Measurements from ENCODE around the gene ADAMTS13. TPM values are rescaled to one million over a fixed set of nuclear protein-coding genes. Genes with fewer than 3 reads are reported as not detected.

Gene ADAMTS13
- 2.4 and 6.1 TPM in 2 replicates for total RNA-seq (ENCODE audit: low replicate concordance)

DNA sequence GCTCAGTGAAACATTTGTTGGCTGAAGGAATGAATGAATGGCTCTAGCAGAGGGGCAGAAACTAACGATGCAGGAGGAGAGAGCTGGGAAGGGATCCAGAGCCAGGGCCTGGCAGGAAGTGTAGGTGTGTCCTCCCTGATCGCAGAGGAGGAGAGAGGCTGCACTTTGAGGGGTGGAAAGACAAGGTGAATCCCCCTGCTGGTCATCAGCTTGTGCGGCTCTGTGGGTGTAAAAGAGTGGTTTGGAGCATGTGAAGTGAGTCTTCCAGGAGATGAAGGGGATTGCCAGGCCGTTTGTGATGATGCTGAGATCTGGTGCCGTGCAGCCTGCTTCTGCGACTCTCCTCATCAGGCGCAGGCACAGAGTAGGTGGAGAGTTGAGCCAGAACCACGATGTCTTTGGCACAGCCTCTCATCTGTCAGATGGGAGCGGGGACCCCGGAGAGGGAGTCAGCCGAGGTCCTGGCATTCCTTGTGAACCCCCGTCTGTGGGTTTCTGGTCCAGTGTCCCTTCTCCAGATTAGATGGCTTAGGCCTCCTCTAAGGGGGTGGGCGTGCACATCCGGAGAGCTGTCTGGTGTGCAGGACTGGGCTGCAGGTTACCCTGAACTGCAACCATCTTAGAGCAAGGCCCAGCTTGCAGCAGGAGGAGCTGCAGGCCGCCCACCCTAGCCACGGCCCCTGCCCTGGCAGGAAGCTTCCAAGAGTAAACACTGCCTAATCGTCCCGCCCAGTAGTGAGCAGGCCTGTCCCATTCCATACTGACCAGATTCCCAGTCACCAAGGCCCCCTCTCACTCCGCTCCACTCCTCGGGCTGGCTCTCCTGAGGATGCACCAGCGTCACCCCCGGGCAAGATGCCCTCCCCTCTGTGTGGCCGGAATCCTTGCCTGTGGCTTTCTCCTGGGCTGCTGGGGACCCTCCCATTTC, at the start of gene ADAMTS13:
TSS of gene ADAMTS13 (plus strand) at position 753 of the 928 bp plus-strand sequence. CDS start at position 830, 77 bp downstream.
- no peaks in the 10 kb centered on the region for H3K36me3 ChIP-seq
- H3K36me3 Mint-ChIP-seq: no peaks in the 10 kb centered on the region
- H3K9ac ChIP-seq: peak within 1 kb of the TSS; percentile 34
- no peak within 1 kb of the TSS for H2AFZ ChIP-seq (replicated peaks)
- peaks cover 11% of the 10 kb centered on the region for H3K27me3 Mint-ChIP-seq (ENCODE audit: insufficient read depth, low read depth)
- DNase-seq (ENCODE audit: low spot score): peak; percentile 32
- H3K27ac Mint-ChIP-seq: peak within 1 kb of the TSS; percentile 46
- no peaks in the 10 kb centered on the region for H3K27me3 ChIP-seq
- H4K20me1 ChIP-seq (ENCODE audit: low read depth): peaks cover 7% of the 10 kb centered on the region
- no peak within 1 kb of the TSS for H3K27ac ChIP-seq
- no peak within 1 kb of the TSS for H3K4me3 ChIP-seq
- no peaks in the 10 kb centered on the region for H3K9me3 ChIP-seq (ENCODE audit: low read depth)
- H3K4me1 ChIP-seq: peaks cover 4% of the 10 kb centered on the region
- peaks cover 26% of the 10 kb centered on the region for H3K4me1 Mint-ChIP-seq
- no peaks in the 10 kb centered on the region for H3K9me3 Mint-ChIP-seq
- peaks cover 16% of the 10 kb centered on the region for H3K79me2 ChIP-seq (ENCODE audit: low read depth)
- H3K4me2 ChIP-seq: no peak within 1 kb of the TSS
- H3K4me3 Mint-ChIP-seq: no peak within 1 kb of the TSS
- TF ChIP-seq EZH2phosphoT487 (IDR thresholded peaks at IDR 0.05): no peak
- TF ChIP-seq CTCF (IDR thresholded peaks at IDR 0.05): peak; percentile 25
- peaks cover 20% of the 10 kb centered on the region for H3F3A ChIP-seq (ENCODE audit: low read depth)

DNA sequence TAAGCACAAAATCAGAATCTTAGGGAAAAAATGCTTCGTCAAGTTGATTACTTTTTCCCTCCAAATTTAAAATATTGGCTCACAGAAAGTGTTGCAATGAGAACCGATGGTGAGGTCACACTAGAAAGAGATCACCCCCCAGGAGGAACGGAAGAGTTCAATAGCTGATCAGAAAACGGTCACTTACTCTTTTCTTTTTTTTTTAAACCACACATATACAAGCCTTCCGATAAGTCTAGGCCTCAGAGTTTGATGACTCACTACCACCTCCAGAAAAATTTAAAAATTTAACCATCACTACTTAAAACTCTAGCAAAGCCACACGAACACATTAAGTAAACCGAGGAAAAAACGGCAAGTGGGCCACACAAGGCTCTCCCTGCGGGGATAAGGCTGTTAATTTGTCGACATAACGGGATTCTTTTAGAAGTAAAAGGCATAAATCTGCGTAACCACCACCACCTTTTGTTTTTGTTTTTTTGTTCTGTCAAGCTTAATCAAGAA, 47.5 kb upstream of the ADAMTS13 start:
- Mint-ChIP-seq H3K4me1 (peaks cover 18% of the 10 kb centered on the region), H3K27me3 (ENCODE audit: insufficient read depth, low read depth) (peaks cover 4% of the 10 kb centered on the region), H3K9me3 (no peaks in the 10 kb centered on the region), H3K36me3 (peaks cover 14% of the 10 kb centered on the region), H3K27ac (peak overlapping the region; percentile 94), H3K4me3 (peak overlapping the region; percentile 99)
- peaks cover 60% of the 10 kb centered on the region for H4K20me1 ChIP-seq (ENCODE audit: low read depth)
- peak overlapping the region; percentile 92 for H3K4me2 ChIP-seq
- no peaks in the 10 kb centered on the region for H3K9me3 ChIP-seq (ENCODE audit: low read depth)
- peaks cover 62% of the 10 kb centered on the region for H3K79me2 ChIP-seq (ENCODE audit: low read depth)
- no peaks in the 10 kb centered on the region for H3F3A ChIP-seq (ENCODE audit: low read depth)
- H3K4me3 ChIP-seq: peak overlapping the region; percentile 99
- H3K9ac ChIP-seq: peak overlapping the region; percentile 94
- H3K36me3 ChIP-seq: no peaks in the 10 kb centered on the region
- H2AFZ ChIP-seq (replicated peaks): no peak overlapping the region
- no peak for DNase-seq (ENCODE audit: low spot score)
- peaks cover 4% of the 10 kb centered on the region for H3K4me1 ChIP-seq
- H3K27ac ChIP-seq: no peak overlapping the region
- peaks cover 13% of the 10 kb centered on the region for H3K27me3 ChIP-seq
- no peak for TF ChIP-seq EZH2phosphoT487 (IDR thresholded peaks at IDR 0.05)
- no peak for TF ChIP-seq EZH2 (IDR thresholded peaks at IDR 0.05)
- TF ChIP-seq CTCF (IDR thresholded peaks at IDR 0.05): no peak

DNA sequence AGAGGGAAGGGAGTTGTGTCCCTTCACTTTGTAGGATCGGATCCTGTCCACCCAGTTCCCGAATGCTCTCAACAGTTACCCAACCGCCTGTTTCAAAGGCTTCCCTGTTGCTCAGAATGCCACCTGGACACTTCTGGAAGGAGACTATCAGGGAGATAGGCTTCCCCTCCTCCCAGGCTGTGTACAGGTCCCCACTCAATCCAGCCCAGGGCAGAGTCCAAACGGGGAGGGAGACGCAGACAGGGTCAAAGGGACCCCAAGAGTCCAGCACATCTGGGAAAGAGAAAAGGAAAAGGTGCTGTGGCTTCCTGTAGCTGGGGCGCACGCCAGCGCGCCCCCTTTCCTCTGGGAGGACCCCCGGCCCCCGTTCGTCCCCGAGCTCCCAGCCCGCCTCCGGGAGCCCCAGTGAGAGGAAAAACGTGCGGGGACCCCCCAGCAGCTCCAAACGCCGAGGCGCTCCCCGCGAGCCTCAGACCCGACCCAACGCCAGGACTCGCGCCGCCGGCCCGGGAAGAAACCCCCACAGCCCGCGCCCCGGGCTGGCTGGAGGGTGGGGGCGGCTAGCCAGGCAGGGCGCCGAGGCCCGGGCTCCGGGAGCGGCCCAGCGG, 46.9 kb upstream of the ADAMTS13 start:
- Mint-ChIP-seq H3K9me3 (no peaks in the 10 kb centered on the region), H3K4me1 (peaks cover 15% of the 10 kb centered on the region), H3K4me3 (peak overlapping the region; percentile 99), H3K27ac (peak overlapping the region; percentile 94), H3K36me3 (peaks cover 11% of the 10 kb centered on the region), H3K27me3 (ENCODE audit: insufficient read depth, low read depth) (peaks cover 4% of the 10 kb centered on the region)
- TF ChIP-seq EZH2phosphoT487 (IDR thresholded peaks at IDR 0.05): no peak
- peak; percentile 37 for TF ChIP-seq CTCF (IDR thresholded peaks at IDR 0.05)
- no peak for TF ChIP-seq EZH2 (IDR thresholded peaks at IDR 0.05)
- H3K4me1 ChIP-seq: peaks cover 4% of the 10 kb centered on the region
- no peak overlapping the region for H2AFZ ChIP-seq (replicated peaks)
- H4K20me1 ChIP-seq (ENCODE audit: low read depth): peaks cover 55% of the 10 kb centered on the region
- DNase-seq (ENCODE audit: low spot score): peak; percentile 49
- peaks cover 56% of the 10 kb centered on the region for H3K79me2 ChIP-seq (ENCODE audit: low read depth)
- no peaks in the 10 kb centered on the region for H3K9me3 ChIP-seq (ENCODE audit: low read depth)
- peak overlapping the region; percentile 94 for H3K9ac ChIP-seq
- peak overlapping the region; percentile 91 for H3K27ac ChIP-seq
- H3K27me3 ChIP-seq: peaks cover 13% of the 10 kb centered on the region
- peak overlapping the region; percentile 92 for H3K4me2 ChIP-seq
- peak overlapping the region; percentile 99 for H3K4me3 ChIP-seq
- no peaks in the 10 kb centered on the region for H3K36me3 ChIP-seq
- H3F3A ChIP-seq (ENCODE audit: low read depth): no peaks in the 10 kb centered on the region
